Esophagus squamous epithelium (tissue), 4 donors: ENCODE results near the gene ANKRD39.

Experiments used
- POLR2A ChIP-seq, 4 donors: fragments of 450-650 bp; IDR thresholded peaks; one replicate each; pipeline ENCODE4 v1.6.1; 2017; ENCODE audit warnings: antibody characterized with exemption in 4 of 4, mild to moderate bottlenecking in 4 of 4, moderate library complexity in 3 of 4
- TF ChIP-seq, protein P1 (sequence below), 6 experiments: fragments of 450-650 bp in 4 of 6; fragments of 200-600 bp in 2 of 6; sonication (generic) in 2 of 6; IDR thresholded peaks; one replicate each; pipeline ENCODE4 v1.5.1; 2016 to 2019; ENCODE audit warnings: antibody characterized with exemption in 6 of 6, mild to moderate bottlenecking in 4 of 6, moderate library complexity in 4 of 6

DNA sequence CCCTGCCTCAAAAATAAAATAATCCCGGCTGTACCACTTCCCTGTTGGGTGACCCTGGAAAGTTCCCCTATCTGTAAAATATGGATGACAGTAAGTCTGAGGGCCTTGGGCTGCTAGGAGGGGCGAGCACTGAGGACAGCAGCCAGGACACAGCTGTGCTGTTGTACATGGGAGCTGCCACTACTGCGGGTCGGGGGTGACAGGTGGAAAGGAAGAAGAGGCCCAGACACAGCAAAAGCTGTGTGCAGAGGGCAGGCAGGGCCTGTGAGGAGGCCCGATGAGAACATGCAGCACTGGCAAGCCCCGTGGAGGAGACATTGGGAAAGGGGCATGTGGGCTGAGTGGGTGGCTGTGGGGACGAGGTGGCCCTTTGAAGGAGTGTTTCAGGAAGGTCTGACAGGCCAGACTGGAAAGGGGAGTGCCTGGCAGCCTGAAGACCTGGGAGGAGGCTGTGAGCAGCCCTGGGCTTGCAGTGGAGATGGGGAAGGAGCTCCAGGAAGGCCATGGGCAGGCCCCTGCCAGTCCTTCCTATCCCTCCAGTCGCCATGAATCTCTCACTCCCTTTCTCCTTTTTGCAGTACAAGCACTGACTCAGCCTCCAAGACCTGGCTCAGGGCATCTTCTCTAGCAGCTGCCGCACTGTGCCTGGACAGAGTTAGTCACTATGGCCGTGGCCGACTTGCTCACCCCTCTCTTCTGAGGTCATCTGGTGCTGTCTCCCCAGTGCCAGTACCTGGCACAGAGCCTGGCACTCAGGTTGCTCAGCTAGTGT lies 41.0 kb upstream of the ANKRD39 start:
- TF ChIP-seq, protein P1, sequence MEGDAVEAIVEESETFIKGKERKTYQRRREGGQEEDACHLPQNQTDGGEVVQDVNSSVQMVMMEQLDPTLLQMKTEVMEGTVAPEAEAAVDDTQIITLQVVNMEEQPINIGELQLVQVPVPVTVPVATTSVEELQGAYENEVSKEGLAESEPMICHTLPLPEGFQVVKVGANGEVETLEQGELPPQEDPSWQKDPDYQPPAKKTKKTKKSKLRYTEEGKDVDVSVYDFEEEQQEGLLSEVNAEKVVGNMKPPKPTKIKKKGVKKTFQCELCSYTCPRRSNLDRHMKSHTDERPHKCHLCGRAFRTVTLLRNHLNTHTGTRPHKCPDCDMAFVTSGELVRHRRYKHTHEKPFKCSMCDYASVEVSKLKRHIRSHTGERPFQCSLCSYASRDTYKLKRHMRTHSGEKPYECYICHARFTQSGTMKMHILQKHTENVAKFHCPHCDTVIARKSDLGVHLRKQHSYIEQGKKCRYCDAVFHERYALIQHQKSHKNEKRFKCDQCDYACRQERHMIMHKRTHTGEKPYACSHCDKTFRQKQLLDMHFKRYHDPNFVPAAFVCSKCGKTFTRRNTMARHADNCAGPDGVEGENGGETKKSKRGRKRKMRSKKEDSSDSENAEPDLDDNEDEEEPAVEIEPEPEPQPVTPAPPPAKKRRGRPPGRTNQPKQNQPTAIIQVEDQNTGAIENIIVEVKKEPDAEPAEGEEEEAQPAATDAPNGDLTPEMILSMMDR (IDR thresholded peaks at IDR 0.05), result no peak
- no peak for TF ChIP-seq POLR2A (IDR thresholded peaks at IDR 0.05)
